Activated effector memory CD4-positive, alpha-beta T cell treated with anti-CD3 and anti-CD28 coated beads, Interleukin-2, amount 50 U/mL, for 16 hours (primary cell): Measurements from ENCODE around the gene RAPGEF3.
A peak's percentile ranks its signal among the peaks of the same experiment; 100 is the strongest.

ENCODE experiments used
- DNase-seq: peaks from one replicate; pipeline ENCODE4 v3.0.0-alpha.2; 2020

RAPGEF3 gene

GRCh38 chr12:47741340-47741703 lies 17.4 kb downstream of the RAPGEF3 start:
- DNase-seq: peak; percentile 86

GRCh38 chr12:47740606-47741339 lies 17.9 kb downstream of the RAPGEF3 start:
- no peak for DNase-seq

- no peak for DNase-seq
These were observed 18.7 kb downstream of the RAPGEF3 start for GRCh38 chr12:47739979-47740378.

- DNase-seq: no peak
These were observed 19.4 kb downstream of the RAPGEF3 start for GRCh38 chr12:47739297-47739696.

- DNase-seq: no peak
These were observed 20.6 kb downstream of the RAPGEF3 start for GRCh38 chr12:47737936-47738594.

- no peak for DNase-seq
These were observed 21.6 kb downstream of the RAPGEF3 start for GRCh38 chr12:47736877-47737676.

GRCh38 chr12:47736216-47736615 lies 22.5 kb downstream of the RAPGEF3 start:
- DNase-seq: no peak

- DNase-seq: no peak
These were observed 23.0 kb downstream of the RAPGEF3 start for GRCh38 chr12:47735649-47736048.

- DNase-seq: no peak
These were observed 23.8 kb downstream of the RAPGEF3 start for GRCh38 chr12:47734725-47735480.

GRCh38 chr12:47733142-47733541 lies 25.5 kb downstream of the RAPGEF3 start:
- no peak for DNase-seq

GRCh38 chr12:47732504-47732903 lies 26.2 kb downstream of the RAPGEF3 start:
- DNase-seq: no peak

GRCh38 chr12:47731723-47732122 lies 27.0 kb downstream of the RAPGEF3 start:
- no peak for DNase-seq

GRCh38 chr12:47730341-47730744 lies 28.3 kb downstream of the RAPGEF3 start:
- no peak for DNase-seq

GRCh38 chr12:47729233-47729632 lies 29.4 kb downstream of the RAPGEF3 start:
- DNase-seq: no peak

- DNase-seq: no peak
These were observed 32.8 kb downstream of the RAPGEF3 start for GRCh38 chr12:47725893-47726292.

- DNase-seq: no peak
These were observed 33.4 kb downstream of the RAPGEF3 start, which contains the start of gene ENDOU for GRCh38 chr12:47725091-47725772. Gene ENDOU (minus strand): TSS chr12:47725490. CDS start chr12:47725413, 77 bp downstream.

GRCh38 chr12:47722941-47723631 lies 35.6 kb downstream of the RAPGEF3 start:
- no peak for DNase-seq

- DNase-seq: no peak
These were observed 36.4 kb downstream of the RAPGEF3 start for GRCh38 chr12:47722136-47722834.

GRCh38 chr12:47721431-47721973 lies 37.2 kb downstream of the RAPGEF3 start:
- no peak for DNase-seq

GRCh38 chr12:47718531-47718930 lies 40.1 kb downstream of the RAPGEF3 start:
- DNase-seq: no peak
